ENCODE measurements around the gene RUNX2. TPM values are rescaled to one million over a fixed set of nuclear protein-coding genes. Genes with fewer than 3 reads are reported as not detected.
"Not testable (repeated sequence)": the region's sequence is repeated elsewhere in the genome, so short reads cannot be mapped to it uniquely, and the experiment has no call there.

Gene RUNX2
- 0.79 TPM for total RNA-seq
- long read RNA-seq = 0 reads

- intact Hi-C loops (cut with micrococcal nuclease) = no loop called here
- peak; percentile 52 for ATAC-seq
- DNase-seq = no peak
Observed at GRCh38 chr6:45327956-45328522, at the start of gene RUNX2. Gene RUNX2, plus strand, starts transcription at chr6:45328330. Its CDS starts 397 bp downstream, at chr6:45328727.

- intact Hi-C loops (cut with micrococcal nuclease) = no loop called here
- ATAC-seq (no peak), DNase-seq (no peak)
Observed at GRCh38 chr6:45278367-45278766, 49.8 kb upstream of the RUNX2 start.

DNA sequence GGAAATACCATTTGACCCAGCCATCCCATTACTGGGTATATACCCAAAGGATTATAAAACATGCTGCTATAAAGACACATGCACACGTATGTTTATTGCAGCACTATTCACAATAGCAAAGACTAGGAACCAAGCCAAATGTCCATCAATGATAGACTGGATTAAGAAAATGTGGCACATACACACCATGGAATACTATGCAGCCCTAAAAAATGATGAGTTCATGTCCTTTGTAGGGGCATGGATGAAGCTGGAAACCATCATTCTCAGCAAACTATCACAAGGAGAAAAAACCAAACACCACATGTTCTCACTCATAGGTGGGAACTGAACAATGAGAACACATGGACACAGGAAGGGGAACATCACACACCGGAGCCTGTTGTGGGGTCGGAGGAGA is 41.4 kb upstream of the RUNX2 start:
- DNase-seq; intact Hi-C loops (cut with micrococcal nuclease); ATAC-seq: not testable (repeated sequence)

DNA sequence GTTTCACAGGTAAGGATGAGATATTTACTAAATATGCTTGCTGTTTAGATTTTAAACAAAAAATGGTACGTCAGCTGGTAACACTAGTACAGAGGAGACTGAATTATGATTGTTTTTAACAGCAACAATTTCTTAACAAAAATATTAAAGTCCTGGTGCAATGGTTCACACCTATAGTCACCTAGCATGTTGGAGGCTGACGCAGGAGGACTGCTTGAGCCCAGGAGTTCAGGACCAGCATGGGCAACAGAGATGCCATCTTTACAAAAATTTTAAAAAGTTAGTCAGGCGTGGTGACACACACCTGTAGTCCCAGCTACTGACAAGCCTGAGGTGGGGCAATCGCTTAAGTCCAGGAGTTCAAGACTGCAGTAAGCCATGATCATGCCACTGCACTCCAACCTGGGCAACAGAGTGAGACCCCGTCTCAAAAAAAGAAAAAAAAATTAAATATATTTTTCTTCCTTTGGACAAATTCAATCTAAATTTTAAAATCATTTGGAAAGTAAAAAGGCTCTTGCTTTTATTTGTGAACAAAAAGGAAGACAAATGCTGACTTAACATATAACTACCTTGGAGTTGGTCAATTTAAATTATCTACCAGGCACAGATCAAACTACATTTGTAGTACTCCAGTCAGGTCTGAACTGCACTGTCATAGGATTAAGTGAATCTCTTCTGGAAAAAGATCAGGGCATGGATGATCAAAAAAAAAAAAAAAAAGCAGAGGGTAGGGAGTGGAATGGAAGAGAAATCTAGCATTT is 38.2 kb upstream of the RUNX2 start:
- intact Hi-C loops (cut with micrococcal nuclease) = no loop called here
- ATAC-seq (no peak), DNase-seq (no peak)

DNA sequence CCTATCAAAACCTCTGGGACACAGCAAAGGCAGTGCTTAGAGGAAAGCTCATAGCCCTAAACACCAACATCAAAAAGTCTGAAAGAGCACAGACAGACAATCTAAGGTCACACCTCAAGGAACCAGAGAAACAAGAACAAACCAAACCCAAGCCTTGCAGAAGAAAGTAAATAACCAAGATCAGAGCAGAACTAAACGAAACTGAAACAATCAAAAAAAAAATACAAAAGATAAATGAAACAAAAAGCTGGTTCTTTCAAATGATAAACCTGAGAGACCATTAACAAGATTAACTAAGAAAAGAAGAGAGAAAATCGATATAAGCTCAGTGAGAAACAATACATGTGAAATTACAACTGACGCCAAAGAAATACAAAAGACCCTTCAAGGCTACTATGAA is 34.8 kb upstream of the RUNX2 start:
- intact Hi-C loops (cut with micrococcal nuclease) = no loop called here
- no peak for DNase-seq
- ATAC-seq = no peak

DNA sequence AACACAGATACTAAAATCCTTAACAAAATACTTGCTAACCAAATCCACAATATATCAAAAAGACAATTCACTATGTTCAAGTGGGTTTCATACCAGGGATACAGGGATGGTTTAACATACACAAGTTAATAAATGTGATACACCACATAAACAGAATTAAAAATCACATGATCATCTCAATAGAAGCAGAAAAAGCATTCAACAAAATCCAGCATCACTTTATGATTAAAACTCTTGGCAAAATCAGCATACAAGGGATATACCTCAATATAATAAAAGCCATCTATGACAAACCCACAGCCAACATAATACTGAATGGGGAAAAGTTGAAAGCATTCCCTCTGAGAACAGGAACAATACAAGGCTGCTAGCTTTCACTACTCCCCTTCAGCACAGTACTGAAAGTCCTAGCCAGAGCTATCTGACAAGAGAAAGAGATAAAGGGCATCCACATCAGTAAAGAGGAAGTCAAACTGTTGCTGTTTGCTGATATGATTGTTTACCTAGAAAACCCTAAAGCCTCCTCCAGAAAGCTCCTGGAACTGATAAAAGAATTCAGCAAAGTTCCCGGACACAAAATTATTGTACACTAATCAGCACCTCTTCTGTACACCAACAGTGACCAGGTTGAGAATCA is 33.9 kb upstream of the RUNX2 start:
- DNase-seq; intact Hi-C loops (cut with micrococcal nuclease); ATAC-seq: not testable (repeated sequence)

- no peak for ATAC-seq
- no peak for DNase-seq
- intact Hi-C loops (cut with micrococcal nuclease) = no loop called here
Observed at GRCh38 chr6:45297320-45297719, 30.8 kb upstream of the RUNX2 start.

DNA sequence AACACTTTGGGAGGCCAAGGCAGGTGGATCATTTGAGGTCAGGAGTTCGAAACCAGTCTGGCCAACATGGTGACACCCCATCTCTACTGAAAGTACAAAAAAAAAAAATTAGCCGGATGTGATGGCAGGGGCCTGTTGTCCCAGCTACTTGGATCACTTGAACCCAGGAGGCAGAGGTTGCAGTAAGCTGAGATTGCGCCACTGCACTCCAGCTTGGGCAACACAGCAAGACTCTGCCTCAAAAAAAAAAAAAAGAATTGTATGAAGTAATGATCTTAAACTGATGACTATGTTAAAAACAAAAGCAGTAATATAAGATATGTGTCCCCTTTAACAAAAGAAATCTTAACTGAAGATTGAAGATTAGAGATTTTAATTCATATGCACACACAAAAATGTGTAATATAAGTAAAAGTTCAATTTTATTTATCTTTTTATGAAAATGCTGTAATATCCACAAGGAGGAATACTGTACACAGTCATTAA is 29.0 kb upstream of the RUNX2 start:
- intact Hi-C loops (cut with micrococcal nuclease) = no loop called here
- DNase-seq (no peak), ATAC-seq (no peak)

GRCh38 chr6:45300736-45301135 is 27.4 kb upstream of the RUNX2 start:
- intact Hi-C loops (cut with micrococcal nuclease) = no loop called here
- DNase-seq = no peak
- no peak for ATAC-seq

- ATAC-seq (no peak), DNase-seq (no peak)
- intact Hi-C loops (cut with micrococcal nuclease) = no loop called here
Observed at GRCh38 chr6:45301348-45302142, 26.6 kb upstream of the RUNX2 start.

GRCh38 chr6:45302832-45303231 is 25.3 kb upstream of the RUNX2 start:
- ATAC-seq (no peak), DNase-seq (no peak)
- intact Hi-C loops (cut with micrococcal nuclease) = no loop called here

- DNase-seq (no peak), ATAC-seq (no peak)
- intact Hi-C loops (cut with micrococcal nuclease) = no loop called here
Observed at GRCh38 chr6:45305546-45305945, 22.6 kb upstream of the RUNX2 start.

DNA sequence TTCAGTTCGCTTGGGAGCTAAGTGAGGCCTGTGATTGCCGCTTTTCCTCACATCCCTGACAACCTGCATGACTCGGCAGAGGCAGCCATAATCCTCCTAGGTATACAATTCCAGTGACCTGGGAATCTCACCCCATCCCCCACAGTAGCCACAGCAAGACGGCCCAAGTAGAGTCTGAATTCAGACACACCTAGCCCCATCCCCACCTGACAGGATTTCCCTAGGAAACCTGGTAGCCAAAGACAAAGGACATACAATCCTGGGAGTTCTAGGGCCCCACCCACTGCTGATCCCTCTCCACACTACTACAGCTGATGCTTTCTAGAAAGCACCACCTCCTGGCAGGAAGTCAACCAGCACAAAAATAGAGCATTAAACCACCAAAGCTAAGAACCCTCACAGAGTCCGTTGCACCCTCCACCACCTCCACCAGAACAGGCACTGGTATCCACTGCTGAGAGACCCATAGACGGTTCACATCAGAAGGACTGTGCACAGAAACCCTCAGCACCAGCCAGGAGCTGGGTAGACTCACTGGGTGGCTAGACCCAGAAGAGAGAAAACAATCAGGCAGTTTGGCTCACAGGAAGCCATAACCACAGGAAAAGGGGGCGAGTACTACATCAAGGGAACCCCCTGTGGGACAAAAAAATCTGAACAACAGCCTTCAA is 17.9 kb upstream of the RUNX2 start:
- ATAC-seq (no peak), DNase-seq (peak; percentile 12)
- intact Hi-C loops (cut with micrococcal nuclease) = no loop called here

- ATAC-seq = no peak
- intact Hi-C loops (cut with micrococcal nuclease) = no loop called here
- no peak for DNase-seq
Observed at GRCh38 chr6:45314146-45314545, 14.0 kb upstream of the RUNX2 start.

DNA sequence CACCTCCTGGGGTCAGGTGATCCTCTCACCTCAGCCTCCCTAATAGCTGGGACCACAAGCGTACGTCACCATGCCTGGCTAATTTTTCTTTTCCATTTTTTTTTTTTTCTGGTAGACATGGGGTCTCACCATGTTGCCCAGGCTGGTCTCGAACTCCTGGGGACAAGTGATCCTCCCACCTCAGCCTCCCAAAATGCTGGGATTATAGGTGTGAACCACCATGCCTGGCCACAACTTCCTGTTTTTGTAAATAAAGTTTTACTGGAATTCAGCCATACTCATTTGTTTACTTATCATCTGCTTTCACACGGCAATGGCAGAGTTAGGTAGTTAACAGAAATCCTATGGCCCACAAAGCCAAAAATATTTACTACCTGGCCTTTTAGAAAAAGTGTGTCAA is 7.8 kb upstream of the RUNX2 start:
- intact Hi-C loops (cut with micrococcal nuclease) = no loop called here
- no peak for DNase-seq
- no peak for ATAC-seq

- intact Hi-C loops (cut with micrococcal nuclease) = no loop called here
- DNase-seq (no peak), ATAC-seq (no peak)
Observed at GRCh38 chr6:45323656-45324224, 4.4 kb upstream of the RUNX2 start.

DNA sequence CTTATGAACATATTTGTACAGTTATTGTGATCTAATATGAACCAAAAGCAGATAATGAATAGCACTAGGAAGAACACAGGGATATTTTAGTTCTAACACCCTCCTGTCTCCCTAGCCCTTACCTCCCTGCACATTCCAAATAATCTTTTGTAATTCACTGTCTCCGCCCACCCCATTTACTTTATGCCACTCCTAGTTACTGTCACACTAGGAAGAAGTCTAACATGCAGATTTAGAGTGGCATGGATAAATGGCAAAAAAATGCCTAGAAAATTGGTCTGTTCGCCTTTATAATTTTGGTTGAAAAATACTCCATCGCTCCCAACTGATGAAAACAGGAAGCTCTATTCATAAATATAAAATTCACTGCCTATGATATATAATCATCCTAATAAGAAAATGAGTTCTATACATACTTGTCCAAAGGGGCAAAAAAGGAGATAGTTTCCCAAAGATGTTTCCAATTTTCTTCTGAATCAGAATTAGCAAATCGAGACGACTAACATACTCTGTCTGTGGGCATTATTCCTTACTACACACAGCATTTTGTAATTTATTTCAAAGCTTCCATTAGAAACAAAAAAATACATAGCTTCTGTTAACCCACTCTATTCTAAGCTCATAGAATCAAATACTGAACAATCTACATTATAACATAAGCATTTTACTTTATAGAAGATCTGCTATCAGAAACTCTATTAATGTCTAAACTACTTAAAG is 1.3 kb upstream of the RUNX2 start:
- no peak for DNase-seq
- intact Hi-C loops (cut with micrococcal nuclease) = no loop called here
- ATAC-seq = no peak

DNA sequence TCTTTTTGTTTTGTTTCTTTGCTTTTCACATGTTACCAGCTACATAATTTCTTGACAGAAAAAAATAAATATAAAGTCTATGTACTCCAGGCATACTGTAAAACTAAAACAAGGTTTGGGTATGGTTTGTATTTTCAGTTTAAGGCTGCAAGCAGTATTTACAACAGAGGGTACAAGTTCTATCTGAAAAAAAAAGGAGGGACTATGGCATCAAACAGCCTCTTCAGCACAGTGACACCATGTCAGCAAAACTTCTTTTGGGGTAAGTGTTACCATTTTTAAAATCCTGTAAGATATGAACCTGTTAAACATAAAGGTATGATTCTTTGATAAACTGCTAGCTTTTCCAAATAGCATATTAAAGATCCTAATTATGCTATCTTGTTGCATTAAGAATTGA is 393 bp downstream of the RUNX2 start:
- no peak for DNase-seq
- intact Hi-C loops (cut with micrococcal nuclease) = no loop called here
- no peak for ATAC-seq

Measured in left ventricle myocardium superior (tissue), 1 donor.